ENCODE results near the gene NAPSA. TPM values are rescaled to one million over a fixed set of nuclear protein-coding genes. Genes with fewer than 3 reads are reported as not detected.
"Not testable (repeated sequence)": the region's sequence is repeated elsewhere in the genome, so short reads cannot be mapped to it uniquely, and the experiment has no call there.

The NAPSA gene
- total RNA-seq, 1 donor from 2014 or later: 2.0 TPM

DNA sequence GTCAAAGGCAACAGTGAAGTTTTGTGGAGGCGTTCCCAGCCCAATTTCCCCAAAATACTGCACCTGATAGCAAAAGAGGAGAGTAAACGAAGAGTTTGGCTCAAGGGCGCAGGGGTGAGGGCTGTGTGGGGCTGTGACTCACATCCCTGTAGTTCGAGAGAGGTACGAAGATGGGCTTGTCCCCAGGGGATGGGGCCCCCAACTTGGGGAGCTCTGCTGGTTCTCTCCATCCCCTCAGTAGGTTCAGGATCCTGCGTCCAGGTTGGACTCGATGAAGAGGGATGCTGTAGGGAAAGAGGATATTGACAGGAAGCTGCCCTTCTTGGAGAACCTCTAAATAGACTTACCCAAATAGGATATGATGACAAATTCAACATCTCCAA is 3.4 kb downstream of the NAPSA start:
- intact Hi-C loops (cut with micrococcal nuclease): loop anchor here (10.0 kb wide), 2 partner anchors 363 to 423 kb away; partner anchors contain the start of gene CLEC11A

- intact Hi-C loops (cut with micrococcal nuclease): loop anchor here (10.0 kb wide), 2 partner anchors 363 to 423 kb away; partner anchors contain the start of gene CLEC11A
Observed at GRCh38 chr19:50361290-50362029, 4.0 kb downstream of the NAPSA start.

DNA sequence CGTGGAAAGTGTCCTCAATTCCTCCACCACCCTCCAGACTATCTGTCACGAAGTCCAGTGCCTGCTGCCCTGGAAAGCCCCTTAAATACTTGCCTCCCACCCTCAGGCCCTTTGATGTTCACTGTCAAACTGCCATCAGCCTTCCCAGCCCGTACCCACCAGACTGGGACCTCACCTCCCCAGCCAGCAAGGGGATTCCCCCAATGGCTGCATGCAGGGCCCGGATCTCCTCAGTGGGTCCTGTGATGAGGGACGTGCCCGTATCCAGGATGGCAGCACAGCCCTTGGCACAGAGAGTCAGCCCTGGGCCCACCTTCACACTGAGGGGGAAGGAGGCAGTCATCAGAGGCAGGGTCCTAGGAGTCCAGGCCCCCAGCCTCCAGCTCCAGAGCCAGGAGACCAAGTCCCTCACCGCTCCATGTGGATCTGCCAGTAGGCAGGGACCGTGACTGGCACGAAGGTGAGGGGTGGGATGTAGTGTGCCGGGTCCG is 6.1 kb downstream of the NAPSA start:
- intact Hi-C loops (cut with micrococcal nuclease): no loop called here

GRCh38 chr19:50358483-50359327 is 6.7 kb downstream of the NAPSA start:
- intact Hi-C loops (cut with micrococcal nuclease): loop anchor here (1.0 kb wide), 1 partner anchor 26 kb away; the partner anchor contains the start of gene POLD1

- intact Hi-C loops (cut with micrococcal nuclease): loop anchor here (1.0 to 2.0 kb wide), 8 partner anchors 11 to 199 kb away; partner anchors contain the start of genes EMC10, GARIN5A, NR1H2 and POLD1
Observed at GRCh38 chr19:50357178-50358100, 8.0 kb downstream of the NAPSA start.

DNA sequence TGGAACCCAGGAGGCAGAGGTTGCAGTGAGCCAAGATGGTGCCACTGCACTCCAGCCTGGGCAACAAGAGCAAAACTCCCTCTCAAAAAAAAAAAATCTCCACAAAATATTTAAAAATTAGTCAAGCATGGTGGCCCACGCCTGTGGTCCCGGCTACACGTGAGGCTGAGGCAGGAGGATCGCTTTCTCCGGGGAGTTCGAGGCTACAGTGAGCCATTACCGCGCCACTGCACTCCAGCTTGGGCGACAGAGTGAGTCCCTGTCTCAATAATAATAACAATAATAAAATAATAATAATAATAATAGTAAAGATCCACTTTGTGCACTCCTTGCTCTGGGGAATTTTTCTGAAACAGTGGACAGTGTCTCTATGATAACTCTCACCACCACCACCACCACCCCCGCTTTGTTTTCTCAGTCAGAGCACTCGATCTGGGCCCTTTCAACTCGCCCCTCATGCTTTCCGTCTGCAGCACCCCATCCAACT is 8.7 kb downstream of the NAPSA start:
- intact Hi-C loops (cut with micrococcal nuclease): loop anchor here (1.0 to 2.0 kb wide), 7 partner anchors 12 to 200 kb away; partner anchors contain the start of genes EMC10, GARIN5A and NR1H2

DNA sequence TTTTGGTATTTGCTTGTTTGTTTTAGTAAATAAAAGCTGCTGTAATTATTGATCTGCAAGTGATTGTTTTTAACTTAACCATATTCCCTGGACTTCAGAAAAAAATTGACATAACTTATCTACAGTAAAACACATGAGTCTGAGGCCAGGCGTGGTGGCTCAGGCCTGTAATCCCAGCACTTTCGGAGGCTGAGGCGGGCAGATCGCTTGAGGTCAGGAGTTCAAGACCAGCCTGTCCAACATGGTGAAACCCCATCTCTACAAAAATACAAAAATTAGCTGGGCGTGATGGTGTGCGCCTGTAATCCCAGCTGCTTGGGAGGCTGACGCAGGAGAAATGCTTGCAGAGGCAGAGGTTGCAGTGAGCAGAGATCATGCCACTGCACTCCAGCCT is 12.0 kb downstream of the NAPSA start:
- intact Hi-C loops (cut with micrococcal nuclease): not testable (repeated sequence)

GRCh38 chr19:50352242-50352641 is 13.2 kb downstream of the NAPSA start:
- intact Hi-C loops (cut with micrococcal nuclease): no loop called here

GRCh38 chr19:50349277-50350057 is 16.0 kb downstream of the NAPSA start:
- intact Hi-C loops (cut with micrococcal nuclease): no loop called here

DNA sequence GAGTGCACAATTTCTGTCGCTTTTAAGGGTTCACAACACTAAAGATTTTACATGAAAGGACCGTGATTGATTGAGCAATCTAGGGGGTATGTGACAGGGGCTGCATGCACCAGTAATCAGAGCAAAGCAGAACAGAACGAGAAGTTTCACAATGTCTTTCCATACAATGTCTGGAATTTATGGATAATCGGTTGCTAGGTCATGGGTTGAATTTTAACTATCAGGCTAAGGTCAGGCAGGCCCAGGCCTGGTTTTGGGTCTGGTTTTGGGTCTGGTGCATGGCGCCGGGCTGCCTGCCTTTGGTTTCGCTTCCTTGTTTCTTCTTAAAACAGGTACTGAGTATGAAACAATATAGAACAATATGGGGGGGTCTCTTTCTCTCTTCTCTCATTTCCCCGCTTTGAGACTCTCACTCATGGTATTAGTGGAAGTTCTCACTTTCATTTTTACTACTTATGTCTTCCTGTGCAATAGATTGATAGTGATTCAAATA is 18.3 kb downstream of the NAPSA start:
- intact Hi-C loops (cut with micrococcal nuclease): not testable (repeated sequence)

DNA sequence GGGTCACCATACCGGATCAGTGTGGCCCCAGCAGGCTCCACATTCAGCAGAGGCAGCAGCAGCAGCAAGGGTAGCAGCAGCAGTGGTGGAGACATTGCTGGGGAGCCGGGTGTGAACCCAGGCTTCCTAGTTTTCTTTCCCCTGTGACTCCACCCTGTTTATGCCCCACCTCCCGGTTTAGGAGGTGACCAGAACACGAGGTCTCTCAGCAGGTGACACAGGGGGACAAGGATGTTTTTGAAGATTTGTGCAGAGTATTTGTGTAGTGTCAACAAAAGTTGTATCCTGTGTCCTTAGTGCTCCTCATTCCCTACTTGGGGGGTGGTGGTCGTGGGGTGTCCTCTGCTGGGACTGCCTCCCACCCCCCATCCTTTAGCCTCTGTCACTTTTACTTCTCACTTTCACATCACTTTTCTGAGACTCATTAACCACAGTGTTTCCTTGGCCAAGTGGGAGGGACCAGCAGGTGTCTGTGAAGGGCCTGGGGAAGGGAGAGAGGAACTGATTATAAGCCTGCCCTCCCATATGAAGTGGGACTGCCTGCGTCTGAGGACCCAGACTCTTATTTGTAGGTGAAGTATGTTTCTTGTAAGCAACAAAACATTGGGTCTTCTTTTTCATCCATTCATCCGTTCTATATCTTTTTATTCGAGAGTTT is 20.6 kb downstream of the NAPSA start:
- intact Hi-C loops (cut with micrococcal nuclease): no loop called here

DNA sequence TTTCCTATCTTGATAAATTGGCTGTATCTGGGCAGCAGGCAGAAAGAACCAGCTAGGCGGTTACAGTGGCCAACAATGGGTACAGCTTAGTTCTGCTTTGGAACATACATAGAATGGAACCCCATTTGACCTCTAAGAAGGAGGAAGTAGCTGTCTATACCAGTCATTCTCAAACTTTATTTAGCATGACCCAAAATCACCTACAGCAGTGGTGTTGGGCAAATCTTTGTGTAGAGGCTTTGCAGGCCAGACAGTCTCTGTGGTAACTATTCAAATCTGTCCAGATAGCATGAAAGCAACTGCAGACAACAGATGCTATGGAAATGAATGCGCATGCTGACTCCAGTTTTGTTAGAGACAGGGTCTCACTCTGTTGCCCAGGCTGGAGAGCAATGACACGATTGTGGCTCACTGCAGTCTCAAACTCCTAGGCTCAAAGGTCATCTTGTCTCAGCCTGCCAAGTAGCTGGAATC is 24.3 kb downstream of the NAPSA start:
- intact Hi-C loops (cut with micrococcal nuclease): no loop called here

DNA sequence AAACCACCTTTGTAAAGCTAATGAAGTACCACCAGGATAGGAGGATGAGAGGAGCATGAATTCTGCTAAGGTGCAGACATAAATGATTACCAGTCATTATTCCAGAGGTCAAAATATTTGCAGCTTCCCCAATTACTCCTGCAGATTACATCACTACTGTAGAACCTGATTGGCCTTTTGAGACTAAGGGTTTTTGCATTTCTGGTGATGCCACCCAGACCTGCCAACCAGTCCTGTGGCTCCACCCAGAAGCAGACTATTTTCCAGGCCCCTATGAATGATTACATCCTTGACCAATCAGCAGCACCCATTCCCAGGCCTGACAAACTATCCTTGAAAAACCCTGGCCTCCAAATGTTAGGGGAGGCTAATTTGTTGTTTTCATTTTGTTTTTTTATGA is 25.1 kb downstream of the NAPSA start:
- intact Hi-C loops (cut with micrococcal nuclease): no loop called here

DNA sequence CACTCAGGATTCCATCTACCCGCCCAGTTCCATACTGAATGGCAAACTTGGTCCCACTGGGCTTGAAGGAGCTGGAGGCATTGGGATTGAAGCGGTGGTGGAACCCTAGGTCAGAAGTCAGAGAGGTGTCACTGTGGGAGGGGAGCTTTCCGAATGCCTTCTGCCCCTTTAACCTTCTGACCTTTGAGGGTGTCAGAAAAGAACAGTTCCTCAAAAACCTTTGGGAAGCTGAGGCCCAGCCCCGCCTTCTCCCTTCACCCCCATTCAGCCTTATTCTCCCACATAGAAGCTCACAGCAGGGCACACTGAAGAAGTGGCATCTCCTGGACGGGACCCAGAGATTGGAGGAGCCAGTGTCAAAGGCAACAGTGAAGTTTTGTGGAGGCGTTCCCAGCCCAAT is 28.4 kb downstream of the NAPSA start:
- intact Hi-C loops (cut with micrococcal nuclease): loop anchor here (10.0 kb wide), 1 partner anchor 468 kb away; no protein-coding TSS in a partner anchor

DNA sequence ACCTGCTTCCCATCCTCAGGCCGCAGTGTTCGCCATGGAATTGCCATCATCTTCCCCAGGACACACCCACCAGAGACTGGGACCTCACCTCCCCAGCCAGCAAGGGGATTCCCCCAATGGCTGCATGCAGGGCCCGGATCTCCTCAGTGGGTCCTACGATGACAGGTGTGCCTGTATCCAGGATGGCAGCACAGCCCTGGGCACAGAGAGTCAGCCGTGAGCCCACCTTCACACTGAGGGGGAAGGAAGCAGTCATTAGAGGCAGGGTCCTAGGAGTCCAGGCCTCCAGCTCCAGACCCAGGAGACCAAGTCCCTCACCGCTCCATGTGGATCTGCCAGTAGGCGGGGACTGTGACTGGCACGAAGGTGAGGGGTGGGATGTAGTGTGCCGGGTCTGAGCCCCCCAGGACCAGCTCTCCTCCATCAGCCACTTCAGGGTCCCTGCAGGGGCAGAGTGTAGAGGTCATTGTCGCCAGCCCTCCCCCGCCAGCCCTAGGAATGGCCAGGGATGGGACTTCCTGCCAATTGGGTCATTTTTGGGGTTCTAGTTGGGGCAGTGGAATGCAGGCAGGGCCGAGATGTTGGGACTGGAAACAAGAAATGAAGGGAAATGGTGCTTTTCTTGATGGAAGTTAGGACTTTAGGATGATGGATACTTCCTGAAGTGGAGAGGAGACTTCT is 30.6 kb downstream of the NAPSA start:
- intact Hi-C loops (cut with micrococcal nuclease): loop anchor here (10.0 kb wide), 1 partner anchor 470 kb away; no protein-coding TSS in a partner anchor

DNA sequence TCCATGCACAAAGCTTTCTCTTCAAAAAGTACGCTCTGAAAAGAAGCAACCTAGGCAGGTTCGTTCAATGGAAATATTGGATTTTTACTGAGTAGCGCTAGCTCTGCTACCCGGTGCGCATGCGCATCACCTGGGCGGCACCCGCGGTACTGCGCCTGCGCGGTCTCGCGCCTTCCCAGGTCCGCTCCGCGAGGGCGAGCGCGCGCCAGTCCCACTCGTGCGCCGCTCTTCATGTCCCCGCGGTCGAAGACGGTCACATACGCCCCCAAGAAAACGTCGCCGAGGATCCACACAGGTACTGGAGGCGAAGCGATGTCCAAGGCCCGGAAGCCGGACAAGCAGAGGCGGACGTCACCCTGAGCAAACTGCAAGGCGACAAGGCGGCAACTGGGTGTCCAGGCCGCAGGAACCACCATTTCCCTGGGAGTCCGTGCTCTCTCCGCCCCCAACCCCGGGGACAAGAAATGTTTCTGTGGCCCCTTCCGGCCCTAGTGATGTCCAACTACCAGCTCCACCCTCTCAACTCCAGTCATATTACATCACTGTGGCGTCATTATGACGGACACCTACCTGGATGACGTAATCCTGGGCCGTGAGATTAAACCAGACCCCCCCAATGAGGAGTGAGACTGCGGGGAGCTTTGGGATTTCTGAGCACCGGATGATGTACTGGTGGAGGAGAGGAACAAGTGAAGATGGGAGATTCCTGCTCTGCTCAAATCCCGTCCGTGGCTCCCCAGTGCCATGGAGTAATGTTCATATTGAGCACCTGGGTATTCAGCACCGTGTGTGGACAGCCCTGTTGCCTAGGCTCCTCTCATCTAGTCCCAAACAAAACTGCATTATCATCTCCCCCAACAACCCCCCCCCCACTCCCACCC is 31.5 kb downstream of the NAPSA start:
- intact Hi-C loops (cut with micrococcal nuclease): loop anchor here (1.0 to 10.0 kb wide), 4 partner anchors 23 to 471 kb away; partner anchors contain the start of genes JOSD2 and POLD1

DNA sequence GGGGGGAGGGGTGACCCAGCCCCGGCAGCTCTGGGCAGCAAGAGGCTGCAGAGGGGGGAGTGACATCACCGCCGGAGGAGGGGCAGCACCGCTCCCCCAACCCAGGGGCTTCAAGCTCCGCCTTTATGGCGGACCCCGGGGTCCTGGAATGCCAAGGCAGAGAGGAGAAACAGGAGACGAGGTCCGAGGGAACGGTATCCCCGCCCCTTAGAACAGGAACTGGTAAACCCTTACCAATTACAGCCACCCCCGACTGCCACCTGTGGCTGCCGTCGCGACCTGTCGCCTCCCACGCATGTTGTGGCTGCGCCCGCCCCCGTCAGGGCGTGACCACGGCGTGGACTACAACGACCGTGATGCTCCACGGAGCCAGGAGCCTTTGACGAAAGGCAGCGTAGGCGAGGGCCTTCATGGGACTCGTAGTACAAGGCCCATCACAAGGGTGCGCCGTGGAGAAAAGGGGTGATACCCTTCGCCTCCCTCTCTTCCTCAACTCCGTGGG is 32.2 kb downstream of the NAPSA start:
- intact Hi-C loops (cut with micrococcal nuclease): loop anchor here (1.0 to 10.0 kb wide), 4 partner anchors 24 to 472 kb away; partner anchors contain the start of genes JOSD2 and POLD1

Data from T-helper 2 cell treated with Interferon-gamma antibody and Interleukin-4, amounts not matched to agents 100 ng/mL and 5 ng/mL, for 36 hours (primary cell).